ENCODE measurements around the gene EGR1.

The EGR1 gene

DNA sequence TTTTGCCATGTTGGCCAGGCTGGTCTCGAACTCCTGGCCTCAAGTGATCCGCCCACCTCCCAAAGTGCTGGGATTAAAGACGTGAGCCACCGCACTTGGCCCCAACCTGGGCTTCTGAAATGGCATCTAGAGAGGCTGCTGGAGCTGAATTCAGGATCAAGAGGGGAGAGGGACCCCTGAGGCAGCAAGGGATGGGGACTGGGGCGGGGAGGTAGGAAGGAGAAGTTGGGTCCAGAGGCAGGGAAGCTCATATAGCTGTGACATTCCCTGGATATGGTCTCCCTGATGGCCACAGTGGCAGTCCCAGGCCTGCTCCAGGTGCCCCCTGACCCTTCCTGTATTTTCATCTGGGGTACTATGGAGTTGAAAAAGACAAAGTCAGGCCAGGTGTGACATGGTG is 14.3 kb upstream of the EGR1 start:
- Histone ChIP-seq H3K27me3 (replicated peaks; ENCODE audit: insufficient read depth, low read length) (no peaks in the 10 kb centered on the region; the same call in 1 of the 2 replicates), H3K36me3 (replicated peaks; ENCODE audit: insufficient read depth, low read length) (no peaks in the 10 kb centered on the region), H3K9ac (ENCODE audit: low read length) (no peak overlapping the region), H3K9me3 (replicated peaks; ENCODE audit: insufficient read depth, low read length) (no peaks in the 10 kb centered on the region), H4K20me1 (ENCODE audit: insufficient read depth, low read length) (no peaks in the 10 kb centered on the region), H3F3A (ENCODE audit: insufficient read depth, low read length) (no peaks in the 10 kb centered on the region), H3K4me2 (ENCODE audit: low read depth, low read length) (no peak overlapping the region), H3K4me3 (ENCODE audit: low read length) (no peak overlapping the region), H3K9me2 (replicated peaks; ENCODE audit: insufficient read depth, low read length) (no peaks in the 10 kb centered on the region), H3K4me1 (ENCODE audit: low read length) (no peaks in the 10 kb centered on the region), H3K79me2 (ENCODE audit: low read length) (no peaks in the 10 kb centered on the region), H2AFZ (ENCODE audit: low read length) (no peak overlapping the region), H3K27ac (ENCODE audit: low read length) (no peak overlapping the region)
- TF ChIP-seq, protein P1, sequence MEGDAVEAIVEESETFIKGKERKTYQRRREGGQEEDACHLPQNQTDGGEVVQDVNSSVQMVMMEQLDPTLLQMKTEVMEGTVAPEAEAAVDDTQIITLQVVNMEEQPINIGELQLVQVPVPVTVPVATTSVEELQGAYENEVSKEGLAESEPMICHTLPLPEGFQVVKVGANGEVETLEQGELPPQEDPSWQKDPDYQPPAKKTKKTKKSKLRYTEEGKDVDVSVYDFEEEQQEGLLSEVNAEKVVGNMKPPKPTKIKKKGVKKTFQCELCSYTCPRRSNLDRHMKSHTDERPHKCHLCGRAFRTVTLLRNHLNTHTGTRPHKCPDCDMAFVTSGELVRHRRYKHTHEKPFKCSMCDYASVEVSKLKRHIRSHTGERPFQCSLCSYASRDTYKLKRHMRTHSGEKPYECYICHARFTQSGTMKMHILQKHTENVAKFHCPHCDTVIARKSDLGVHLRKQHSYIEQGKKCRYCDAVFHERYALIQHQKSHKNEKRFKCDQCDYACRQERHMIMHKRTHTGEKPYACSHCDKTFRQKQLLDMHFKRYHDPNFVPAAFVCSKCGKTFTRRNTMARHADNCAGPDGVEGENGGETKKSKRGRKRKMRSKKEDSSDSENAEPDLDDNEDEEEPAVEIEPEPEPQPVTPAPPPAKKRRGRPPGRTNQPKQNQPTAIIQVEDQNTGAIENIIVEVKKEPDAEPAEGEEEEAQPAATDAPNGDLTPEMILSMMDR (IDR thresholded peaks at IDR 0.05; ENCODE audit: low read length), result no peak
- TF ChIP-seq EZH2 (optimal IDR thresholded peaks at IDR 0.05; ENCODE audit: low read depth, low read length) (no peak), EZH2phosphoT487 (IDR thresholded peaks at IDR 0.05; ENCODE audit: low read length) (no peak)
- no peak for DNase-seq

DNA sequence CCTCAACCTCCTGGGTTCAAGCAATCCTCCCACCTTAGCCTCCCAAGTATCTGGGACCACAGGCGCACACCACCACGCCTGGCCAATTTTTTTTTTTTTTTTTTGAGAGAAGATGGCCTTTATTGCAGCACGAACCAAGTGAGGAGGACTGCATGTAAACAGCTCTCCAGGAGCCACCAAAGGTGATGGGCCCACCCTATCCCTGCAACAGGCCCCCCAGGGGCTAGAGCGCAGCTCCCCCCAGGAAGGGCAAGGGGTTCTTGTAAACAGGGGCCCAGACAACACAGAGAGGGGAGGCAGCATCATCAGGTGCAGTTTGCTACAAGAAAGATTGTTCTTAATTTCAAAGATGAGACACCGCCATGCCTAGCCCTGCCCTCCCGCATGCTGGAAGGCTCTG is 12.6 kb upstream of the EGR1 start:
- TF ChIP-seq EZH2 (optimal IDR thresholded peaks at IDR 0.05; ENCODE audit: low read depth, low read length) (no peak), EZH2phosphoT487 (IDR thresholded peaks at IDR 0.05; ENCODE audit: low read length) (no peak)
- TF ChIP-seq, protein P1 (IDR thresholded peaks at IDR 0.05; ENCODE audit: low read length), result no peak
- no peaks in the 10 kb centered on the region for H4K20me1 ChIP-seq (ENCODE audit: insufficient read depth, low read length)
- no peak overlapping the region for H3K4me3 ChIP-seq (ENCODE audit: low read length)

DNA sequence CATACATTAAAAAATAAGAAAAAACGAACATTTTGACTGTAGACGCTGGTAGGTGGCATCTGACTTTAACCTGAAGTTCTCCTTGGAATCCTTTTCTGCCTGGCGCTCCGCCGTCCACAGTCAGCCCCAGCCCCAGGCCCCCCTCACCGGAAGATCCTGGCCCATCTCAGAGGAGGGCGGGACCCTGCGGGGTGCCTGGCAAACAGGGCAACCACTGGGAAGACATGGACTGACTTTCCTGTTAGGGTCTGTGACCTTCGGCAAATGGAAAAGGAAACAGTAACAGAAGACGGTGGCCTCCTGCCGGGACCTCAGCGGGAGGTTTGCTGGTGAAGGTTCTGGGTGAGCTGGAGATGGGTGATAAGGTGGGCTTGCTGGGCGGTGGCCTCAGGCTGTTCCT is 11.7 kb upstream of the EGR1 start:
- no peaks in the 10 kb centered on the region for H3K9me3 ChIP-seq (replicated peaks; ENCODE audit: insufficient read depth, low read length)
- H2AFZ ChIP-seq (ENCODE audit: low read length), result no peak overlapping the region
- H3K4me2 ChIP-seq (ENCODE audit: low read depth, low read length), result no peak overlapping the region
- no peaks in the 10 kb centered on the region for H3F3A ChIP-seq (ENCODE audit: insufficient read depth, low read length)
- H3K27me3 ChIP-seq (replicated peaks; ENCODE audit: insufficient read depth, low read length), result no peaks in the 10 kb centered on the region; the same call in 1 of the 2 replicates
- H3K79me2 ChIP-seq (ENCODE audit: low read length), result no peaks in the 10 kb centered on the region
- H3K4me3 ChIP-seq (ENCODE audit: low read length), result no peak overlapping the region
- no peaks in the 10 kb centered on the region for H3K4me1 ChIP-seq (ENCODE audit: low read length)
- no peak overlapping the region for H3K27ac ChIP-seq (ENCODE audit: low read length)
- DNase-seq, result no peak
- TF ChIP-seq EZH2 (optimal IDR thresholded peaks at IDR 0.05; ENCODE audit: low read depth, low read length) (no peak), EZH2phosphoT487 (IDR thresholded peaks at IDR 0.05; ENCODE audit: low read length) (no peak)
- TF ChIP-seq, protein P1 (IDR thresholded peaks at IDR 0.05; ENCODE audit: low read length), result no peak
- H3K9me2 ChIP-seq (replicated peaks; ENCODE audit: insufficient read depth, low read length), result no peaks in the 10 kb centered on the region
- no peak overlapping the region for H3K9ac ChIP-seq (ENCODE audit: low read length)
- H3K36me3 ChIP-seq (replicated peaks; ENCODE audit: insufficient read depth, low read length), result no peaks in the 10 kb centered on the region
- H4K20me1 ChIP-seq (ENCODE audit: insufficient read depth, low read length), result no peaks in the 10 kb centered on the region

More for the DNA sequence above, 12.6 kb upstream of the EGR1 start:
- H3K9me3 ChIP-seq (replicated peaks; ENCODE audit: insufficient read depth, low read length), result no peaks in the 10 kb centered on the region
- no peaks in the 10 kb centered on the region; the same call in 1 of the 2 replicates for H3K27me3 ChIP-seq (replicated peaks; ENCODE audit: insufficient read depth, low read length)
- no peak overlapping the region for H3K27ac ChIP-seq (ENCODE audit: low read length)
- DNase-seq, result no peak
- no peak overlapping the region for H3K9ac ChIP-seq (ENCODE audit: low read length)
- H3K4me2 ChIP-seq (ENCODE audit: low read depth, low read length), result no peak overlapping the region
- no peaks in the 10 kb centered on the region for H3K79me2 ChIP-seq (ENCODE audit: low read length)
- no peaks in the 10 kb centered on the region for H3K9me2 ChIP-seq (replicated peaks; ENCODE audit: insufficient read depth, low read length)
- H2AFZ ChIP-seq (ENCODE audit: low read length), result no peak overlapping the region
- no peaks in the 10 kb centered on the region for H3K4me1 ChIP-seq (ENCODE audit: low read length)
- no peaks in the 10 kb centered on the region for H3F3A ChIP-seq (ENCODE audit: insufficient read depth, low read length)
- H3K36me3 ChIP-seq (replicated peaks; ENCODE audit: insufficient read depth, low read length), result no peaks in the 10 kb centered on the region

All from MM.1S (cell line).